Upper lobe of left lung (tissue), 6 donors: ENCODE results near the gene HEXIM2. TPM values are rescaled to one million over a fixed set of nuclear protein-coding genes. Genes with fewer than 3 reads are reported as not detected.

Experiments used
- ATAC-seq, 2 donors: fragments of 200-7000 bp; cut with Tn5 transposase; one replicate each; pipeline ENCODE4 v1.9.1; 2022; ENCODE audit warnings: mild to moderate bottlenecking in 2 of 2, moderate library complexity in 2 of 2; ENCODE audit not compliant: low FRiP score in 2 of 2
- DNase-seq, 2 donors: peaks; one replicate each; pipeline ENCODE4 v3.0.0-alpha.2; 2019 to 2020
- H3K27ac ChIP-seq, 4 donors: fragments of 200-600 bp; sonication (generic); one replicate each; pipeline ENCODE4 v1.5.1; 2016 to 2019
- H3K27me3 ChIP-seq, 4 donors: fragments of 200-600 bp; sonication (generic); one replicate each; pipeline ENCODE4 v1.5.1; 2017 to 2019
- H3K36me3 ChIP-seq, 4 donors: fragments of 200-600 bp; sonication (generic); one replicate each; pipeline ENCODE4 v1.5.1; 2016 to 2019
- H3K4me1 ChIP-seq, 4 donors: fragments of 200-600 bp; sonication (generic); one replicate each; pipeline ENCODE4 v1.5.1; 2018 to 2019
- H3K4me3 ChIP-seq, 4 donors: fragments of 200-600 bp; sonication (generic); one replicate each; pipeline ENCODE4 v1.5.1; 2017 to 2019; ENCODE audit warnings: mild to moderate bottlenecking in 2 of 4, moderate library complexity in 1 of 4
- H3K9me3 ChIP-seq, 4 donors: fragments of 200-600 bp; sonication (generic); one replicate each; pipeline ENCODE4 v1.5.1; 2018 to 2019
- CTCF ChIP-seq, 6 experiments: fragments of 450-650 bp in 4 of 6; fragments of 200-600 bp in 2 of 6; sonication (generic) in 2 of 6; IDR thresholded peaks; one replicate each; pipeline ENCODE4 v1.5.1; 2016 to 2019; ENCODE audit warnings: antibody characterized with exemption in 6 of 6
- EP300 ChIP-seq, 4 donors: sonication (generic); formaldehyde crosslinking; IDR thresholded peaks; one replicate each; pipeline ENCODE4 v1.5.1; 2017; ENCODE audit warnings: antibody characterized with exemption in 4 of 4, control low read depth in 2 of 4
- POLR2A ChIP-seq, 4 donors: fragments of 450-650 bp; IDR thresholded peaks; one replicate each; pipeline ENCODE4 v1.5.1; 2016 to 2017; ENCODE audit warnings: antibody characterized with exemption in 4 of 4, mild to moderate bottlenecking in 2 of 4
- POLR2AphosphoS5 ChIP-seq, 2 donors: sonication (generic); formaldehyde crosslinking; IDR thresholded peaks; one replicate each; pipeline ENCODE4 v1.5.1; 2017; ENCODE audit warnings: antibody characterized with exemption in 2 of 2
- WGBS, 2 donors: methylation state at CpG; one replicate each; pipeline ENCODE4 v1.1.5; 2017 to 2018; 5-methylcytosine and 5-hydroxymethylcytosine counted together
- total RNA-seq, 6 donors: library from RNA; depleted of rRNA in 4 of 6; stranded (reverse); fragments of >200 nt in 4 of 6; gene quantifications; one replicate each; pipeline versions ENCODE4 v1.1.0 to v1.2.1, GENCODE V29; 2016 to 2021
- donor health status: DM: no; HTN: no; CAD: no; lungs with moderate emphysema.
- donor health status: DM: no; HTN: yes; CAD: no; lungs with severe emphysema.

The HEXIM2 gene
- total RNA-seq, 6 donors from 2014 or later = 4.1 to 14.7 (median 9.3) TPM

- no peak for TF ChIP-seq EP300 (IDR thresholded peaks at IDR 0.05)
- TF ChIP-seq POLR2AphosphoS5 (IDR thresholded peaks at IDR 0.05) = no peak
- TF ChIP-seq CTCF (IDR thresholded peaks at IDR 0.05) = no peak
- no peak for TF ChIP-seq POLR2A (IDR thresholded peaks at IDR 0.05)
- Histone ChIP-seq H3K27ac (peak overlapping the region; percentile 7 to 60 (median 52)), H3K27me3 (no peaks in the 10 kb centered on the region), H3K4me3 (no peak overlapping the region), H3K36me3 (no peaks in the 10 kb centered on the region), H3K9me3 (no peaks in the 10 kb centered on the region), H3K4me1 (peaks cover 53 to 72% (median 63%) of the 10 kb centered on the region in 4 donors)
- ATAC-seq = no peak
- 85 to 92% methylated on average over 4 of the region's 4 CpGs for WGBS, 2 donors
- DNase-seq = no peak
Measured at GRCh38 chr17:45155029-45155428, 6.6 kb upstream of the HEXIM2 start.

DNA sequence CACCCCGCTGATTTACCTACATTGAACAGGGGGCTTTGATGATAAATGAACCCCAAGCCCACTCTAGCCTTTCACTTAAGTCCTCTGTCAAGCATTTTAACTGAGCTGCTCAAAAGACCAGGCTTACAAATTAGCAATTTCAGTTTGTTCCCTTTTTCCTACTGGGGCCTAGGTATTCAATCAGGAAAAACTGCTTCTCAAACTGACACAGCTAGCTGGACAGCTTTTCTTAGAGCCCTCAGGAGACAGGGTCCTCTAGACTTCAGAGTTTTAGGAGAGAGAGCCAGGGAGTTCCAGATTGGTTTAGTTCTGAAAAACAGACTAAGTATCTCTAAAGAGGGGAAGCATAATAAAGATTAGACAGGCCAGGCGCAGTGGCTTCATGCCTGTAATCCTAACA is 6.2 kb upstream of the HEXIM2 start:
- 72 to 92% methylated on average over 2 of the region's 2 CpGs for WGBS, 2 donors
- Histone ChIP-seq H3K27me3 (no peaks in the 10 kb centered on the region), H3K4me3 (no peak overlapping the region), H3K9me3 (no peaks in the 10 kb centered on the region), H3K36me3 (no peaks in the 10 kb centered on the region), H3K27ac (peak overlapping the region; percentile 7 to 60 (median 52)), H3K4me1 (peaks cover 54 to 74% (median 62%) of the 10 kb centered on the region in 4 donors)
- TF ChIP-seq POLR2AphosphoS5 (IDR thresholded peaks at IDR 0.05) (no peak), EP300 (IDR thresholded peaks at IDR 0.05) (no peak), POLR2A (IDR thresholded peaks at IDR 0.05) (no peak), CTCF (IDR thresholded peaks at IDR 0.05) (no peak)
- no peak for ATAC-seq
- DNase-seq = no peak

DNA sequence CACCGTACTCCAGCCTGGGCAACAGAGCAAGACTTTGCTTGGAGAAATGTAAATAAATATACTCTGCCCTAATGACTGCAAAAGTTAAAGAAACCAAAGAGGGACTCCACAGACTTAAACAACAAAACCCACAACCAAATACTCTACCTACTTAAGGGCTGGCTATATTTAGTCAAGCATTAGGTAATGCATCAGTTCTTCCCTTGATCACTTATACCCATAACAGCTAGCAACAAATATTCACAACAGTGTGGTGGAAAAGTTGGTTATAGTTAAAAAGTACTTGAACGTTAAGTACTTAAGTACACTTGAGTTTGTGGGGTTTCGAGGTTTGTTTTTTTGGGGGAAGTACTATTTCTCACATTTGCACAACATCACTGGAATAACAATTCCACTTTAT is 5.4 kb upstream of the HEXIM2 start:
- no peak for ATAC-seq
- 64 to 67% methylated on average over 3 of the region's 3 CpGs for WGBS, 2 donors
- TF ChIP-seq EP300 (IDR thresholded peaks at IDR 0.05) = no peak
- Histone ChIP-seq H3K9me3 (no peaks in the 10 kb centered on the region), H3K4me1 (peaks cover 46 to 67% (median 55%) of the 10 kb centered on the region in 4 donors), H3K36me3 (no peaks in the 10 kb centered on the region), H3K27me3 (no peaks in the 10 kb centered on the region), H3K4me3 (no peak overlapping the region), H3K27ac (peak overlapping the region in 3 of 4 donors; percentile 7 to 60 (median 44))
- no peak for DNase-seq

GRCh38 chr17:45160447-45161287 is 1.0 kb upstream of the HEXIM2 start:
- Histone ChIP-seq H3K27me3 (no peaks in the 10 kb centered on the region), H3K4me1 (peaks cover 40 to 51% (median 46%) of the 10 kb centered on the region in 4 donors)

More at GRCh38 chr17:45160447-45161287, 1.0 kb upstream of the HEXIM2 start:
- peak in 4 of 6 experiments; percentile 19 to 54 (median 24) for TF ChIP-seq CTCF (IDR thresholded peaks at IDR 0.05)
- no peak for TF ChIP-seq POLR2AphosphoS5 (IDR thresholded peaks at IDR 0.05)
- TF ChIP-seq EP300 (IDR thresholded peaks at IDR 0.05) = no peak
- WGBS, 2 donors = 1% methylated on average over 16 to 42 of the region's 48 CpGs
- H3K36me3 ChIP-seq = no peaks in the 10 kb centered on the region
- no peaks in the 10 kb centered on the region for H3K9me3 ChIP-seq
- DNase-seq = peak; percentile 69 to 92
- peak overlapping the region; percentile 34 to 75 (median 70) for H3K4me3 ChIP-seq
- peak overlapping the region; percentile 99 to 100 (median 100) for H3K27ac ChIP-seq
- peak; percentile 70 for ATAC-seq
